CD14-positive monocyte (primary cell): Measurements from ENCODE around the gene CDKN2B-AS1. TPM values are rescaled to one million over a fixed set of nuclear protein-coding genes. Genes with fewer than 3 reads are reported as not detected.

Experiments
- DNase-seq, 3 donors: peaks; one replicate each; pipeline ENCODE4 v3.0.0-alpha.2; 2011 to 2022
- H2AFZ ChIP-seq: 2 replicates; pipeline ENCODE4 v1.6.0; 2012; ENCODE audit warnings: mild to moderate bottlenecking, low read depth, low read length, inconsistent platforms; ENCODE audit not compliant: insufficient read depth, poor library complexity, severe bottlenecking
- H3K27ac ChIP-seq, 2 donors: 1 replicate in 1 of 2; 2 replicates in 1 of 2; pipeline ENCODE4 v1.5.1; 2012 to 2013; ENCODE audit warnings: low read length in 2 of 2, control low read depth in 1 of 2, inconsistent platforms in 1 of 2, low read depth in 1 of 2, mild to moderate bottlenecking in 1 of 2
- H3K27me3 ChIP-seq, 2 donors: one replicate each; pipeline versions ENCODE4 v1.6.0 to v1.6.1; 2011 to 2013; ENCODE audit warnings: low read length in 2 of 2; ENCODE audit not compliant: control insufficient read depth in 2 of 2, insufficient read depth in 2 of 2
- H3K36me3 ChIP-seq, 2 donors: replicated peaks in 1 of 2; 1 replicate in 1 of 2; 2 replicates in 1 of 2; pipeline versions ENCODE4 v1.5.1 to v1.6.1; 2012 to 2013; ENCODE audit warnings: low read length in 2 of 2, control low read depth in 1 of 2, inconsistent platforms in 1 of 2, mild to moderate bottlenecking in 1 of 2; ENCODE audit not compliant: insufficient read depth in 2 of 2, control insufficient read depth in 1 of 2
- H3K4me1 ChIP-seq, 2 donors: 1 replicate in 1 of 2; 2 replicates in 1 of 2; pipeline versions ENCODE4 v1.5.1 to v1.6.1; 2012 to 2013; ENCODE audit warnings: low read length in 2 of 2, control low read depth in 1 of 2, inconsistent platforms in 1 of 2, mild to moderate bottlenecking in 1 of 2, moderate library complexity in 1 of 2; ENCODE audit not compliant: insufficient read depth in 2 of 2, control insufficient read depth in 1 of 2
- H3K4me2 ChIP-seq: replicated peaks from 2 replicates; pipeline ENCODE3; 2012; ENCODE audit warnings: low read length, moderate library complexity, mild to moderate bottlenecking; ENCODE audit not compliant: poor library complexity, severe bottlenecking; ENCODE audit errors: extremely low read depth
- H3K4me3 ChIP-seq, 3 experiments: fragments of 200-600 bp in 1 of 3; sonication (generic) in 1 of 3; replicated peaks in 1 of 3; 1 replicate in 2 of 3; 2 replicates in 1 of 3; pipeline ENCODE4 v1.5.1; 2011 to 2013; ENCODE audit warnings: low read length in 3 of 3, mild to moderate bottlenecking in 3 of 3, control low read depth in 2 of 3, low read depth in 2 of 3, inconsistent platforms in 1 of 3, moderate library complexity in 1 of 3
- H3K79me2 ChIP-seq: 2 replicates; pipeline ENCODE4 v1.6.0; 2012; ENCODE audit warnings: mild to moderate bottlenecking, control low read depth, inconsistent platforms, low read length, moderate library complexity; ENCODE audit not compliant: insufficient read depth
- H3K9ac ChIP-seq: 2 replicates; pipeline ENCODE4 v1.6.0; 2017; ENCODE audit warnings: low read length, mild to moderate bottlenecking; ENCODE audit not compliant: insufficient read depth, poor library complexity, severe bottlenecking
- H3K9me3 ChIP-seq, 2 donors: replicated peaks in 1 of 2; 1 replicate in 1 of 2; 2 replicates in 1 of 2; pipeline versions ENCODE4 v1.5.1 to v1.6.1; 2012 to 2013; ENCODE audit warnings: low read length in 2 of 2, control low read depth in 1 of 2; ENCODE audit not compliant: control insufficient read depth in 1 of 2, insufficient read depth in 1 of 2
- H4K20me1 ChIP-seq: 2 replicates; pipeline ENCODE4 v1.6.0; 2012; ENCODE audit warnings: mild to moderate bottlenecking, low read length, control low read depth, moderate library complexity; ENCODE audit not compliant: insufficient read depth
- H3K27ac Mint-ChIP-seq, 7 donors: one replicate each; pipeline ENCODE4 v1.8.0; 2020; ENCODE audit warnings: mild to moderate bottlenecking in 7 of 7, mixed read lengths in 7 of 7, moderate library complexity in 6 of 7, inconsistent platforms in 2 of 7
- H3K27me3 Mint-ChIP-seq, 3 donors: one replicate each; pipeline ENCODE4 v1.8.0; 2021 to 2022; ENCODE audit warnings: low read depth in 3 of 3, mild to moderate bottlenecking in 3 of 3, mixed read lengths in 3 of 3, moderate library complexity in 3 of 3, inconsistent platforms in 1 of 3
- H3K36me3 Mint-ChIP-seq, 2 donors: one replicate each; pipeline ENCODE4 v1.8.0; 2020; ENCODE audit warnings: mixed read lengths in 2 of 2, inconsistent platforms in 1 of 2, mild to moderate bottlenecking in 1 of 2
- H3K4me1 Mint-ChIP-seq: one replicate; pipeline ENCODE4 v1.8.0; 2020; ENCODE audit warnings: mild to moderate bottlenecking, mixed read lengths
- H3K4me3 Mint-ChIP-seq, 2 donors: one replicate each; pipeline ENCODE4 v1.8.0; 2020; ENCODE audit warnings: mild to moderate bottlenecking in 2 of 2, mixed read lengths in 2 of 2, moderate library complexity in 1 of 2
- H3K9me3 Mint-ChIP-seq, 7 donors: one replicate each; pipeline ENCODE4 v1.8.0; 2020 to 2022; ENCODE audit warnings: mixed read lengths in 7 of 7, mild to moderate bottlenecking in 6 of 7, moderate library complexity in 6 of 7, inconsistent platforms in 2 of 7
- CTCF ChIP-seq: fragments of 200-600 bp; IDR thresholded peaks from one replicate; pipeline ENCODE4 v1.8.0; 2022; ENCODE audit warnings: antibody characterized with exemption, mild to moderate bottlenecking
- WGBS: methylation state at CpG from one replicate; pipeline ENCODE4 v1.1.5; 2013; ENCODE audit warnings: missing lambda C conversion rate; ENCODE audit not compliant: insufficient coverage; 5-methylcytosine and 5-hydroxymethylcytosine counted together
- intact Hi-C, 2 donors: fragments of 100-400 bp; cut with micrococcal nuclease; formaldehyde crosslinking; loops; one replicate each; pipeline versions ENCODE4 v1.15.0 to v1.15.1; 2023
- polyA plus RNA-seq, 3 donors: library from polyadenylated mRNA; depleted of rRNA in 1 of 3; unstranded in 2 of 3; stranded (reverse) in 1 of 3; fragments of 300-500 nt in 2 of 3; fragments of >200 nt in 1 of 3; fragmentation: Illumina TruSeq in 2 of 3; gene quantifications; 1 replicate in 2 of 3; 2 replicates in 1 of 3; pipeline ENCODE4 v1.2.3, GENCODE V29; 2012 to 2021

CDKN2B-AS1 gene
- polyA plus RNA-seq, 3 donors = 0.35 to 0.55 (median 0.50) TPM

- H3K36me3 ChIP-seq = no peaks in the 10 kb centered on the region
- no peak for DNase-seq
- TF ChIP-seq CTCF = no peak
- Mint-ChIP-seq H3K9me3 (peaks cover 3 to 29% (median 14%) of the 10 kb centered on the region in 7 donors), H3K27ac (peak overlapping the region in 1 of 7 donors; percentile 11), H3K27me3 (peaks cover 63 to 72% (median 70%) of the 10 kb centered on the region in 3 donors), H3K36me3 (peaks cover 14 to 32% of the 10 kb centered on the region in 2 donors), H3K4me1 (peaks cover 38% of the 10 kb centered on the region), H3K4me3 (peak overlapping the region; percentile 92 to 95)
- peaks cover 4% of the 10 kb centered on the region for H3K79me2 ChIP-seq
- H3K27me3 ChIP-seq = peaks cover 51 to 79% of the 10 kb centered on the region in 2 donors
- peaks cover 29 to 38% of the 10 kb centered on the region in 2 donors for H3K4me1 ChIP-seq
- H3K9ac ChIP-seq = no peak overlapping the region
- intact Hi-C loops = no loop called here
- 78% methylated on average over 1 of the region's 4 CpGs for WGBS
- H3K4me3 ChIP-seq = peak overlapping the region in 1 of 3 experiments; percentile 94
- no peak overlapping the region for H3K27ac ChIP-seq
- no peaks in the 10 kb centered on the region for H4K20me1 ChIP-seq
- peak overlapping the region; percentile 100 for H3K4me2 ChIP-seq
- peaks cover 8 to 19% of the 10 kb centered on the region in 2 donors for H3K9me3 ChIP-seq
- H2AFZ ChIP-seq = peak overlapping the region; percentile 84
Measured at GRCh38 chr9:21993007-21993406, 1.6 kb upstream of the CDKN2B-AS1 start.

GRCh38 chr9:21993893-21994555 lies 567 bp upstream of the CDKN2B-AS1 start, which contains the start of gene CDKN2A:
Gene CDKN2A, minus strand, starts transcription at chr9:21994392.
- Mint-ChIP-seq H3K4me3 (peak within 1 kb of the TSS; percentile 95 to 98), H3K36me3 (peaks cover 14 to 33% of the 10 kb centered on the region in 2 donors), H3K27me3 (peaks cover 57 to 69% (median 64%) of the 10 kb centered on the region in 3 donors), H3K27ac (peak within 1 kb of the TSS; percentile 91 to 97 (median 95)), H3K4me1 (peaks cover 36% of the 10 kb centered on the region), H3K9me3 (peaks cover 3 to 21% (median 12%) of the 10 kb centered on the region in 7 donors)
- H3K9ac ChIP-seq = peak within 1 kb of the TSS; percentile 95
- H3K36me3 ChIP-seq = no peaks in the 10 kb centered on the region
- peak within 1 kb of the TSS; percentile 76 to 97 for H3K27ac ChIP-seq
- whole genome bisulfite sequencing = 3% methylated on average over 37 of the region's 53 CpGs
- H4K20me1 ChIP-seq = no peaks in the 10 kb centered on the region
- peaks cover 48 to 78% of the 10 kb centered on the region in 2 donors for H3K27me3 ChIP-seq
- H3K4me2 ChIP-seq = peak within 1 kb of the TSS; percentile 100
- peaks cover 8 to 19% of the 10 kb centered on the region in 2 donors for H3K9me3 ChIP-seq
- H3K4me1 ChIP-seq = peaks cover 29 to 38% of the 10 kb centered on the region in 2 donors
- H2AFZ ChIP-seq = peak within 1 kb of the TSS; percentile 96
- peak in 2 of 3 donors; percentile 43 to 54 for DNase-seq
- TF ChIP-seq CTCF = no peak
- H3K4me3 ChIP-seq = peak within 1 kb of the TSS; percentile 56 to 94 (median 73)
- peaks cover 4% of the 10 kb centered on the region for H3K79me2 ChIP-seq
- intact Hi-C loops = no loop called here
